Left cardiac atrium (tissue), 4 donors: Measurements from ENCODE around the gene TCN2. TPM values are rescaled to one million over a fixed set of nuclear protein-coding genes. Genes with fewer than 3 reads are reported as not detected.
"Not testable (repeated sequence)": the region's sequence is repeated elsewhere in the genome, so short reads cannot be mapped to it uniquely, and the experiment has no call there.

ENCODE experiments used
- ATAC-seq, 2 donors: fragments of 200-7000 bp; cut with Tn5 transposase; one replicate each; pipeline ENCODE4 v1.9.1; 2020; ENCODE audit warnings: mild to moderate bottlenecking in 2 of 2, moderate library complexity in 2 of 2
- DNase-seq: peaks from one replicate; pipeline ENCODE4 v3.0.0-alpha.2; 2020
- intact Hi-C, 2 donors: fragments of 100-400 bp; cut with DNase I; formaldehyde crosslinking; loops; one replicate each; pipeline versions ENCODE4 v1.14.1 to v1.15.1; 2022 to 2023
- total RNA-seq, 2 donors: library from RNA; stranded (reverse); fragmentation: NEBNext Ultra II Directional; extraction: Animal tissue kit (Norgen Biotek cat#: 25700); gene quantifications; one replicate each; pipeline ENCODE4 v1.2.1, GENCODE V29; 2021
- donor health status: DM: no; HTN: yes; CAD: no.
- donor health status: DM: no; HTN: yes; CAD: no; lungs with severe emphysema.
- donor health status: DM: yes; HTN: yes; CAD: no.
- donor health status: Dilated cardiomyopathy.

The TCN2 gene
- total RNA-seq, 2 donors from 2014 or later, result 20.9 to 21.3 TPM

DNA sequence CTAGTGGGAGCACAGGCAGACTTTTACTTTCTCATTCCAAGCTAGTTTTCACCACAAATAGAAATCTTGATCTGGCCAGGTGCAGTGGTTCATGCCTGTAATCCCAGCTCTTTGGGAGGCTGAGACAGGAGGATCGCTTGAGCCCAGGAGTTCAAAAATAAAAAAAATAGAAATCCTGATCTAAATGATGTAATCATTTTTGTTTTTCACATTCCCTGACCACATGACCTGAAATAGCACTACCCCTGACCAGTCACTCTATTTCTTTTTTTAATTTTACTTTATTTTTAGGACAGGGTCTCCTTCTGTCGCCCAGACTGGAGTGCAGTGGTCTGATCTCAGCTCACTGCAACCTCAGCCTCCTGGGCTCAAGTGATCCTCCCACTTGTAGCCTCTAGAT lies 2.3 kb upstream of the TCN2 start:
- intact Hi-C loops, result no loop called here
- ATAC-seq (no peak), DNase-seq (no peak)

GRCh38 chr22:30605449-30606110 lies 1.4 kb upstream of the TCN2 start:
- ATAC-seq (peak; percentile 22 to 45), DNase-seq (peak; percentile 74)
- intact Hi-C loops, result no loop called here

DNA sequence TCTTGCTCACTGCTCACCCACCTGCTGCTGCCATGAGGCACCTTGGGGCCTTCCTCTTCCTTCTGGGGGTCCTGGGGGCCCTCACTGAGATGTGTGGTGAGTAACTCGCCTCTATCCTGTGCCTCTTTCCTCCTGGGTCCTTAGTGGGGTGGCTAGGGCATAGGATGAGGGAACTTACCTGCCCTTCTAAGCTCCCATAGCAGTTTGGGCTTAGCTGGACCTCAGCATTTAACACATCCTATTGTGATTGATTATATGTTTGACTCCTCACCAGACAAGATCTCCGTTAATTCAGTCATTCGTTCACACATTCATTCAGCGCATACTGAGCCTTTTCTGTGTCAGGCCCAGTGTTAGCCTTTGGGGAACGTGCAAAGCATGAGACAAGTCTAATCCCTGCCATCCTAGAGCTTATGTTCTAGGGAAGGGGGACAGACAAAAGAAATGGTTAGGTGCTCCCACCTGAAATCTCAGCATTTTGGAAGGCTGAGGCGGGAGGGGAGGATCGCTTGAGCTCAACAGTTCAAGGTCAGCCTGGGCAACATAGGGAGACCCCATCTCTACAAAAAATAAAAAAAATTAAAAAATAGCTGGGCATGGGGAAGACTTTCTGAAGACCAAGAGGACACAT lies 441 bp downstream of the TCN2 start:
- intact Hi-C loops, result no loop called here
- no peak for ATAC-seq
- no peak for DNase-seq

DNA sequence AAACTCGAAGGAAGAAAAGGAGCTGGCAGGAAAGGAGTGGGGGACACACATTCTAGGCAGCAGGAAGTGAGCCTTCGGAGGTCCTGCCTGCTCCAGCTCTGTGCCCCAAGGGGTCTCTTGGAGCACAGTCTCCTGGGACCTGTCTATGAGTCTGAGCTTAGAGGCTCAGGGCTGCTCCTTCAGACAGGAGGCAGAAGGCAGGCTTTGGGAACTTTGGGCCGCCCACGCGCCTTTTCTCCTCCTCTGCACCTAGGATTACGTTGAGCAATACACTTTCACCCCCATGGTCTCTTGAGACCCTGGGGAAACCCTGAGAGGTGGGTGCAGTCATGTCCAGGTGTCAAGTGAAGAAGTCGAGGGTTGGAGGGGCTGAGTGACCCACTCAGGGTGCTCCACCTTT lies 965 bp downstream of the TCN2 start:
- ATAC-seq, result no peak

DNA sequence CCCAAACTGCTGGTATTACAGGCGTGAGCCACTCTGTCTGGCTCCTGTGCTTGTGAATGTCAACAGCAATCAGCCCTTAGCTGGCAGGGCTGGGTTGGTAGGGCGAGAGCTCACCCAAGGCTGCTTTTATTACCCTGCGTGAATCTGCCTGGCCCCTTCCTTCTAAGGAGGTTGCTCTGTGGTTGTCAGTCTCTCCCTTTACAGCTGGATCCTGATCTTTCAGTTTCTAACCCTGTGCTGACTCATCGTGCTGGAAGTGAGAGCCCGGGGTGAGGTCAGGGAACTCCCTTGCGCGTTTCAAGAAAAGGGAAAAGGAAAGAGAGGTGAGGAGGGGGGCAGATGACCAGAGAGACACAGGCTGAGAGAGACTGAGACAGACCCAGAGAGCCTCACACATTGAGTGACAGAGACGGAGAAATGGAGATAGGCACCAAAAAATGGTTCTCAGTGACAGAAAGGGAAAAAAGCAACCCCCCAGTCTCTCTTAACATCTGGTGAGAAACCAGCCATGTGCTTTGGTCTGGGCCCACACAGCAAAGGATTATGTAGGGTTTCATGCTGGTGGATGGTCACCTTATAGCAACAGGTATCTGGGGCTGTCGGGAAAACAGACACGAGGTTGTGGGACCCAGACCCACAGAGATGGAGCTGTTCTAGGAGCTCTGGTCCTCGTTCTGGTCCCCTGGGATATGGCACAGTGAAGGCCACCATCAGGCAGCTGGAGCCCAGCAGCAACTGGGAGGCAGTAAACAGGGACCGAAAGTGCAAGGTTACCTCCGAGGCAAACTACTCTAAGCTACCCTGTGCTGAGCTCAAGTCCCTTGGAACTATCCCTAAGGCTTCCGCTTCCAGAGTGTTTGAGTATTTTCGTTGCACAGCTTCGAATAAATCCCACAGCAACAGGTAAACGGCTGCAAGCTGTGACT lies 2.5 kb downstream of the TCN2 start:
- intact Hi-C loops, result no loop called here
- DNase-seq (peak; percentile 64), ATAC-seq (peak; percentile 35 to 79)

More for the DNA sequence above, 965 bp downstream of the TCN2 start:
- DNase-seq, result no peak
- intact Hi-C loops, result no loop called here

DNA sequence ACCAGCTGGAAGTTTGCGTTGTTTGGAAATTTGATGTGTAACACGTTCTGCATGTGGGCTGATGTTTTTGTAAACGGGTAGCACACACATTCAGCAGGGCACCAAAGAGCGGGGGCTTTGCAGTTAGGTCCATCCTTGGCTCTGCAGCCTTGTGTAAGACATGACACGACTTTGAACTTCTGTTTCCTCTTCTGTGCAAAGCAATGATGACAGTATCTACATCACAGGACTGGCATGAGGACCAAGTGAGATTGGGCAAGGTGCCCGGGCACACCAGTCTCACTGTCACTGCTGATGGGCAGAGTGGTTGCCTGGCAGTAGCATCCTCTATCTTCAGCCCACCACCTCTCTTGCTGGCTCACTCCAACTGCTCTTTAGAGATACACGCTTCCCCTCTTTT lies 3.3 kb downstream of the TCN2 start:
- intact Hi-C loops, result no loop called here
- no peak for DNase-seq
- no peak for ATAC-seq

DNA sequence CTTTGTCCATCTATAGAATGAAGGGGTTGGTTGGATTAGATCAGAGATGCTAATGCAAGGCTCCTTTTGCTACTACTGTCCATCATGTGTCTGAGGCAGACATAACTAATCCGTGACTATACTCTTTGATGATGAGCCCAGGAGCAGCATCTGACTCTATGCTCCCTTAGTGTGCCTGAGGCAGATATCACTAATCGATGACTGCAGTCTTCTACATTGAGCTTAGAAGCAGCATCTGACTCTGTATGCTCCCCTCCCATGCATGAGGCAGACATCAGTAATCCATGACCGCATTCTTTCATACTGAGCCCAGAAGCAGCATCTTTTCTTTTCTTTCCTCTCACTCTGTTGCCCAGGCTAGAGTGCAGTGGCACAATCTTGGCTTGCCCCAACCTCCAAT lies 4.2 kb downstream of the TCN2 start:
- DNase-seq, result no peak
- intact Hi-C loops, result no loop called here
- ATAC-seq, result no peak

GRCh38 chr22:30612789-30613188 lies 5.8 kb downstream of the TCN2 start:
- no peak for ATAC-seq
- intact Hi-C loops, result no loop called here
- DNase-seq, result no peak

DNA sequence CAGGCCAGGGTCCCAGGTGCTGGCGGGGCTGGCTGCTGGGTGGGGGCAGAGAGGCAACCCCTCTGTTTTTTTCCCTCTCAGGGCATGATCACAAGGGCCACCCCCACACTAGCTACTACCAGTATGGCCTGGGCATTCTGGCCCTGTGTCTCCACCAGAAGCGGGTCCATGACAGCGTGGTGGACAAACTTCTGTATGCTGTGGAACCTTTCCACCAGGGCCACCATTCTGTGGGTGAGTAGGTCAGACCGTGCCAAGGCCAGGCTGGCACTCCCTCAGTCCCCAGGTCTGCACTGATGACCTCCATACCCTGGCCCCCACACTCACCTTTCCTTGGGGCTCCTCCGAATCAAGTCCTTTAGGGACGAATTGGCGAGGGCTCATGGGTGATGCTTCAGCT lies 7.3 kb downstream of the TCN2 start:
- ATAC-seq, result no peak
- no peak for DNase-seq
- intact Hi-C loops, result no loop called here

DNA sequence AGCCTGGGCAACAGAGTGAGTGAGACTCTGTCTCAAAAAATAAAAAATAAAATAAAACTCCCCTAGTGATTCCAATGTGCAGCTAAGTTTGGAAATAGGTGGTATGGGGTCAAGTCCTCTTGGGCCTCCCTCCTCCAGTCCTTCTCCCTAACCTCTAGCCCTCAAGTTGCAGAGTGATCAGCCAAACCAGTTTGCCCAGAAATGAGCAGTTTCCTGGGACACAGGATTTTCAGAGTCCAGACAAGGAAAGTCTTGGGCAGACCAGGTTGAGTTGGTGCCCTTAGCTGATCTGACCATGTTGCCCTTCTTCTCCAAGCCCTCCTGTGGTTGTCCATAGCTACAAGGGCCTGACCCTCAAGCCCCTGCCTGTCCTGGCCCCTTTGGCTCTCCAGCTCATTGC lies 7.9 kb downstream of the TCN2 start:
- intact Hi-C loops, result no loop called here
- no peak for DNase-seq
- no peak for ATAC-seq

GRCh38 chr22:30615543-30615954 lies 8.6 kb downstream of the TCN2 start:
- no peak for DNase-seq
- intact Hi-C loops, result no loop called here
- peak in 1 of 2 donors; percentile 11 for ATAC-seq

DNA sequence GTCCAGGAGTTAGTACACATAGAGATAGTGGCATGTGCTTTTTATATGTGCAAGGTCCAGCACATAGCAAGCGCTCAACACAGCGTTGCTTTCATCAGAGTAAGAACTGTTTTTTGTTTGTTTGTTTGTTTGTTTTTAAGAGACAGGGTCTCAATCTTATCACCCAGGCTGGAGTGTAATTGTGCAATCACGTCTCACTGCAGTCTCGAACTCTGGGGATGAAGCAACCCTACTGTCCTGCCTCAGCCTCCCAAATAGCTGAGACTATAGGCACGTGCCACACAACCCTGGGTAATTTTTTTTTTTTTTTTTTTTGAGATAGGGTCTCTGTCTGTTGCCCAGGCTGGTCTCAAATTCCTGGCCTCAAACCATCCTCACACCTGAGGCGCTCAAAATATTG lies 10.8 kb downstream of the TCN2 start:
- DNase-seq, result no peak
- ATAC-seq, result no peak
- intact Hi-C loops, result no loop called here

DNA sequence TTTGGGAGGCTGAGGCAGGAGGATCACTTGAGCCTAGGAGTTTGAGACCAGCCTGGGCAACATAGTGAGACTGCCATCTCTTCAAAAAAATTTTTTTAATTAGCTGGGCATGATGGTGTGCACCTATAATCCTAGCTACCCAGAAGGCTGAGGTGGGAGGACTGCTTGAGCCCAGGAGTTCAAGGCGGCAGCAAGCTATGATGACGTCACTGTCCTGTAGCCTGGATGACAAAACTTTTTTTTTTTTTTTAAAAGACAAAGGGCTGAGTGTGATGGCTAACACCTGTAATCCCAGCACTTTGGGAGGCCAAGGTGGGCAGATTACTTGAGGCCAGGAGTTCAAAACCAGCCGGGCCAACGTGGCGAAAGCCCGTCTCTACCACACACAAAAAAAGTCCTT lies 12.9 kb downstream of the TCN2 start:
- ATAC-seq, result not testable (repeated sequence)

GRCh38 chr22:30626413-30626812 lies 19.4 kb downstream of the TCN2 start:
- intact Hi-C loops, result no loop called here
- no peak for DNase-seq
- no peak for ATAC-seq

More for the DNA sequence above, 12.9 kb downstream of the TCN2 start:
- intact Hi-C loops, DNase-seq: not testable (repeated sequence)

DNA sequence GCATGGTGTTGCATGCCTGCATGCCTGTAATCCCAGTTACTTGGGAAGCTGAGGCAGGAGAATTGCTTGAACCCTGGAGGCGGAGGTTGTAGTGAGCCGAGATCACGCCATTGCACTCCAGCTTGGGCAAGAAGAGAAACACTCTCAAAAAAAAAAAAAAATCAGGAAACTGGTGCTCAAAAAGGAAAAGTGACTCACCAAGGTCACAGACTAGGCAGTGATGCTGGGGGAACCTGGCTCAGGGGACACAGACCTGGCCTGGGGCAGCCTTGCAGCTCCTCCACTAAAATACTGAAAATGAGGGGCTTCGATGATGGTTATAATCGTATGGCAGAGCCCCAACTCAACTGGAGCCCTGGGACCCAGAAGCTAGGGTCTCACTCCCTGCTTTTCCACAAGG lies 20.5 kb downstream of the TCN2 start:
- DNase-seq (no peak), ATAC-seq (no peak)
- intact Hi-C loops, result no loop called here

DNA sequence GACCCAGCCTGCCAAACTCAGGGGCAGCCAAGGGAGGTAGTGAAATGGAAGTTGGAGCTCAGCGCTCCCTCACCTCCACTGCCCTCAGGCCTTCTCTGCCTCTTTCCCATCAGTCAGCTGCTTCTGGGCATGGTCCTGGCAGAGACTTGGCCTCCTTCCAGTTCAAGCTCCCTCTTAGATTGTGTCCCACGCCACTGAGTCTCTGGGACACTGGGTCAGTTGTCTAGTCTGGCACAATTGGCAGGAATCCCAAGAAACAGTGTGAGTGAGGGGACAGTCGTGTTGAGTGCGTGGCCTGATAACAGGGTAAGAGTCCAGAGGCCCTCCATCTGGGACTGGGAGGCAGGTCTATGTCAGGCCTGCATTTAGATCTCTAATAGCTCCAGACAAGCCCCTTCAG lies 21.5 kb downstream of the TCN2 start:
- intact Hi-C loops, result no loop called here
- DNase-seq (peak; percentile 61), ATAC-seq (peak; percentile 76 to 82)

GRCh38 chr22:30631469-30631868 lies 24.5 kb downstream of the TCN2 start:
- ATAC-seq, DNase-seq: not testable (repeated sequence)
- intact Hi-C loops, result loop anchor here (5.0 to 10.0 kb wide), 3 partner anchors 121 to 293 kb away; no protein-coding TSS in a partner anchor

DNA sequence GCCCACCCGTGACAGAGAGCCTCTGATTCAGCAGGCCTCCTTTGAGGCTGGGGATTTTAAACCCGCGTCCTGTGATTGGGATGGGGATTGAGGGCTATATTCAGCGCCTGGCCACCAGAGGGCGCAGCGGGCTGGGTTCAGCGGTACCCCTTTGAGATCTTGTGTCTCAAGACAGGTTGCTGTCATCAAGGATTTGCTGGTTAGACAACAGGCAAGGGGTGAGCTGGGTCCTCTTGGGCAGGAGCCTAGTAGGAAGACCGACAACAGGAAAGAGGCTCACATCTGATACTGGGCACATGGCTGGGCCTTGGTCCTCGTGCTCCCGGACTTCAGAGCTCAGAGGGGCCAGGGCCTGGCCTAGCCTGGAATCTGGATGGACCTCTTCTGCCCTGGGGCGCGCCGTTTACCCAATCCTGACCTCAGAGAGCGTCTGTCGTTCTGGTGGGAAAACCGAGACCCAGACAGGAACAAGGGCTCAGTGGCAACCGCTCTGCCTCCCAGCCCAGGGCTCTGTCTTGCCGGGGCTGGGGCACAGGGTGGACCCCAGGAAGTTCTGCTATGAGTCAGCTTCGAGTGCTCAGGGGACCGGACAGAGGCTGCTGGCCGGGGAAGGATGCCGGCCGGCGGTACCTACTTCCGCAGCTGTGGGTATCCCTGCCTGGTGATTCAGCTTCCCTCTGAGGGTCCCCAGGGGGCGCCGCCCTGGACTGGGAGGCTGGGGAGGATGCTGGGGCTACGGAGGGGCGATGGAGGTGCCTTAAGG lies 27.7 kb downstream of the TCN2 start:
- ATAC-seq (peak; percentile 67 to 75), DNase-seq (peak; percentile 86)
- intact Hi-C loops, result loop anchor here (1.0 to 10.0 kb wide), 4 partner anchors 118 to 290 kb away; no protein-coding TSS in a partner anchor
